Skeletal muscle satellite cell (primary cell): ENCODE results near the gene ENTPD5.
"Not testable (repeated sequence)": the region's sequence is repeated elsewhere in the genome, so short reads cannot be mapped to it uniquely, and the experiment has no call there.

Experiments
- H3K27me3 ChIP-seq: 2 replicates; pipeline ENCODE4 v1.7.0; 2013; ENCODE audit warnings: low read length; ENCODE audit not compliant: control insufficient read depth, insufficient read depth
- H3K36me3 ChIP-seq: 2 replicates; pipeline ENCODE4 v1.7.0; 2013; ENCODE audit warnings: mild to moderate bottlenecking, control low read depth, low read length; ENCODE audit not compliant: insufficient read depth
- H3K4me1 ChIP-seq: 2 replicates; pipeline ENCODE4 v1.7.0; 2013; ENCODE audit warnings: low read length; ENCODE audit not compliant: control insufficient read depth, insufficient read depth
- H3K4me2 ChIP-seq: 2 replicates; pipeline ENCODE4 v1.7.0; 2013; ENCODE audit warnings: mild to moderate bottlenecking, low read length
- H3K4me3 ChIP-seq: 2 replicates; pipeline ENCODE4 v1.7.0; 2013; ENCODE audit warnings: low read length
- H3K9ac ChIP-seq: 2 replicates; pipeline ENCODE4 v1.7.0; 2013; ENCODE audit warnings: mild to moderate bottlenecking, low read depth, low read length, moderate library complexity
- H3K9me3 ChIP-seq: replicated peaks from 2 replicates; pipeline ENCODE4 v1.7.0; 2013; ENCODE audit warnings: mild to moderate bottlenecking, control low read depth, low read length

Gene ENTPD5

DNA sequence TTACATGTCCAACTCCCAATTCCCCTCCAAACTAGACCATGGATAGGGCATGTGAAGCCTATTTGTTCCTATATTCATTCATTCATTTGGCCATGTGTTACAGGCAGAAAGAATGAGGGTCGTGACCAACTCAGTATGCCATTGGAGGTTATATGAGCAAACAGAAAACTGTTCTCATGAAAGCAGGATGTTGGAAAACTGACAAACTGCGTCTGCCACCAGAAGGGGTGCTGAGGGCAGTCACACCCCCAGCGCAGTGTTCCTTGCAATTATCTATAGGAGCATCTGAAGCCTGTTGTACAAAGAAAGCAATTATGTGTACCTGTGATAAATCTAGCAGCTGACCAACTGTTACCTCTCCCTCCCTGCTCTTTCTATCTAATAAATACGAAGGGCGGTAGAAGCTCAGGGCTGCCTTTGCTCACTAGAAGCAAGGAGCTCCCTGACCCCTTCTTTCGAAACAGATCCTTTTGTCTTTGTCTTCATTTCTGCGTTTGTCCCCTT lies 21.1 kb downstream of the ENTPD5 start:
- Histone ChIP-seq H3K9me3 (no peaks in the 10 kb centered on the region), H3K4me2 (no peak overlapping the region), H3K9ac (no peak overlapping the region), H3K36me3 (peaks cover 6% of the 10 kb centered on the region), H3K27me3 (no peaks in the 10 kb centered on the region), H3K4me3 (no peak overlapping the region), H3K4me1 (no peaks in the 10 kb centered on the region)

DNA sequence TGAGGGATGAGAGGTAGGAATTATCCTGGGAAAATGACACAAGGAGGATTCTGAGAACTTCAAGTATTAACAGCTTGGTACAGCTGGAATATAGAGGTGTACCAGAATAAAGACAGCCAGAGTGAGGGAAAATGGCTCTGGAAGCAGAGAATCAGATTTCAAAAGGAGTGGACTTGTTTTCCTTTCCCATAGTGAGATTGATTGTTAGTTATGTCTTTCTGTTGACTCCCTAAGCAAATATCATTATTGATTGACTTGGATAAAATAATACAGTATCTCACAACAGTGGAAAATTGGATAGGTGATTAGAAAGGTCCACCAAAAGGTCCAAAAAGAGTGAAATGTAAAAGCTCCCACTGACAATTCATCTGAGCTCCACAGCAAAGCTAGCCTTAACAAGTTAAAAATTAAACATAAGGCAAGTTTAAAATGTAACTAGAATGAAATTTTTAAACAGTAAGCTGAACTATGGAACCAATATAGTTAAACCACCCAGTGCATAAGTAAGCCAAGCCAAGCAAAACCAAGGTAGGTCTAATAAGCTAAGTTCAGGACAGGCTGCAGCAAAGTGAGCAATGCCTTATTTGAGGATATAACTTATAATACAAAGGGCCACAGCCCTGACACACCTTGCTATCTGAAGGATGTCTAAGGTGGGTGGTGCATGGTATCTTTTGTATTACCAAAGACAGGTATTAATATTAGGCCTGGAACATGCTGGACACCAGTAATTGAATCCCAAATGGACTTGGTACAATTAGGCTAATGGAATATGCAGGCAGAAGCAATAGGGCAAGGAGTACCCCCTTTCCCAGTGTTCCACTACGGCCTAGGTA lies 21.8 kb downstream of the ENTPD5 start:
- H3K27me3 ChIP-seq = no peaks in the 10 kb centered on the region
- H3K9me3 ChIP-seq = no peaks in the 10 kb centered on the region
- no peaks in the 10 kb centered on the region for H3K4me1 ChIP-seq
- no peak overlapping the region for H3K9ac ChIP-seq
- no peak overlapping the region for H3K4me2 ChIP-seq
- H3K4me3 ChIP-seq = no peak overlapping the region
- peaks cover 6% of the 10 kb centered on the region for H3K36me3 ChIP-seq

GRCh38 chr14:73996731-73997107 lies 22.4 kb downstream of the ENTPD5 start:
- no peak overlapping the region for H3K4me3 ChIP-seq
- H3K27me3 ChIP-seq = no peaks in the 10 kb centered on the region
- H3K9me3 ChIP-seq = no peaks in the 10 kb centered on the region
- peaks cover 6% of the 10 kb centered on the region for H3K36me3 ChIP-seq
- no peak overlapping the region for H3K4me2 ChIP-seq
- H3K4me1 ChIP-seq = no peaks in the 10 kb centered on the region
- H3K9ac ChIP-seq = no peak overlapping the region

DNA sequence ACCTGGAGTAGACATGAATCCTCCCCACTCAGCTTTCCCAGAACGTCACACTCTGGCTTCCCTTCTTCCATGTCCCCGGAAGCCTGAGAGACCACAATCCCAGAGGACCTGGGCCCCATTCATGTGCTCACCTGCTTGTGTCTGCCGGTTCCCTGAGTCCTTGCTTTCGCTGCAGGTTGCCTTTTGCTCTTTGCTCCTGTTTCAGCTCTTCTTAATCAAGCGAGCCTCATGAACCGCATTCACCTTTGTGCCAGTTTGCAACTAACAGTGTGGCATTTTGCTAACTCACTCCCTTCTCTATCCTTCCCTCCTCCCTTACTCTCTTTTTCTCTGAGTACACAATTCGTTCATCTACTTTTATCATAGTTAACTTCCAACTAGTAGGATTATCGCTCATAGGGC lies 23.1 kb downstream of the ENTPD5 start:
- no peaks in the 10 kb centered on the region for H3K27me3 ChIP-seq
- H3K4me3 ChIP-seq = no peak overlapping the region
- H3K36me3 ChIP-seq = peaks cover 6% of the 10 kb centered on the region
- H3K4me2 ChIP-seq = no peak overlapping the region
- no peaks in the 10 kb centered on the region for H3K4me1 ChIP-seq
- no peaks in the 10 kb centered on the region for H3K9me3 ChIP-seq
- H3K9ac ChIP-seq = no peak overlapping the region

- not testable (repeated sequence) for H3K4me2 ChIP-seq, H3K9me3 ChIP-seq, H3K36me3 ChIP-seq, H3K27me3 ChIP-seq, H3K9ac ChIP-seq, H3K4me3 ChIP-seq, H3K4me1 ChIP-seq
These were observed 24.2 kb downstream of the ENTPD5 start for GRCh38 chr14:73994926-73995325.

DNA sequence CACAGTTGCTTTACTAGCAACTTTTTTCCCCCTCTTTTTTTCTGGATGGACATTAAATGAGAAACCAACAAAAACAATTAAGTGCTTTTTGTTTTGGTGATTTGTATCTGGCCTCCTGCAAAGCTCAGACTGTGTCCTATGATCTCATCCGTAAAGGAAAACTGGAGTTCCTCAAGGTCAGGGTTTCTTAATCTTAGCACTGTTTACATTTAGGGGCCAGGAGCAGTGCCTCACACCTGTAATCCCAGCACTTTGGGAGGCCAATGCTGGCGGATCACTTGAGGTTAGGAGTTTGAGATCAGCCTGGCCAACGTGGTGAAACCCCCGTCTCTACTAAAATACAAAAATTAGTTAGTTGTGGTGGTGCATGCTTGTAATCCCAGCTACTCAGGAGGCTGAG lies 28.0 kb downstream of the ENTPD5 start:
- no peaks in the 10 kb centered on the region for H3K4me1 ChIP-seq
- H3K9me3 ChIP-seq = no peaks in the 10 kb centered on the region
- H3K4me2 ChIP-seq = no peak overlapping the region
- H3K4me3 ChIP-seq = no peak overlapping the region
- no peak overlapping the region for H3K9ac ChIP-seq
- peaks cover 19% of the 10 kb centered on the region for H3K36me3 ChIP-seq
- no peaks in the 10 kb centered on the region for H3K27me3 ChIP-seq

GRCh38 chr14:73988656-73989055 lies 30.4 kb downstream of the ENTPD5 start:
- not testable (repeated sequence) for H3K4me1 ChIP-seq, H3K4me2 ChIP-seq, H3K9me3 ChIP-seq, H3K4me3 ChIP-seq, H3K27me3 ChIP-seq, H3K9ac ChIP-seq
- H3K36me3 ChIP-seq = peaks cover 19% of the 10 kb centered on the region

GRCh38 chr14:73988065-73988464 lies 31.0 kb downstream of the ENTPD5 start:
- H3K4me3 ChIP-seq = no peak overlapping the region
- H3K27me3 ChIP-seq = no peaks in the 10 kb centered on the region
- peaks cover 19% of the 10 kb centered on the region for H3K36me3 ChIP-seq
- H3K9ac ChIP-seq = no peak overlapping the region
- no peaks in the 10 kb centered on the region for H3K9me3 ChIP-seq
- H3K4me1 ChIP-seq = no peaks in the 10 kb centered on the region
- H3K4me2 ChIP-seq = no peak overlapping the region

DNA sequence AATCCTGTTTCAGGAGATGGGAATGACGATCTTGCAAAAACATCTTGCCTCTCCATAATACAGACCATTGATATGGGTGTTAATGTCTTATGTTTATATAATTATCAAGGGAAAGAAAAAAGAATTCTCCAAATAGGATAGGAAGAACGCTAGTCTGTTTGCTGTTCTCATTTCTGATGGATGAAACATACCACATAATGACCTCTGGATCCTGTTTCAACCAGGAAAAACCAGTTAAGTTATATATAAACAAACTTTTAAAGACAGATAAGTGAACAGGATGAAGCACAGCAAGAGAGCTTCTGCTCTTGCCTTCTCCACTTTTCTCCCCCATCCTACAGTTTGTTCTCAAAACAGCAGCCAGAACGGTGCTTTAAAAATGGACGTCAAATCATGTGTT lies 41.2 kb downstream of the ENTPD5 start:
- Histone ChIP-seq H3K9ac (no peak overlapping the region), H3K4me1 (peaks cover 8% of the 10 kb centered on the region), H3K9me3 (no peaks in the 10 kb centered on the region), H3K4me3 (no peak overlapping the region), H3K4me2 (peak overlapping the region; percentile 28), H3K27me3 (no peaks in the 10 kb centered on the region), H3K36me3 (peaks cover 10% of the 10 kb centered on the region)

- Histone ChIP-seq H3K9me3 (no peaks in the 10 kb centered on the region), H3K4me2 (no peak overlapping the region), H3K27me3 (no peaks in the 10 kb centered on the region), H3K9ac (no peak overlapping the region), H3K4me1 (peaks cover 8% of the 10 kb centered on the region), H3K4me3 (no peak overlapping the region), H3K36me3 (peaks cover 10% of the 10 kb centered on the region)
These were observed 43.0 kb downstream of the ENTPD5 start for GRCh38 chr14:73976125-73976524.

DNA sequence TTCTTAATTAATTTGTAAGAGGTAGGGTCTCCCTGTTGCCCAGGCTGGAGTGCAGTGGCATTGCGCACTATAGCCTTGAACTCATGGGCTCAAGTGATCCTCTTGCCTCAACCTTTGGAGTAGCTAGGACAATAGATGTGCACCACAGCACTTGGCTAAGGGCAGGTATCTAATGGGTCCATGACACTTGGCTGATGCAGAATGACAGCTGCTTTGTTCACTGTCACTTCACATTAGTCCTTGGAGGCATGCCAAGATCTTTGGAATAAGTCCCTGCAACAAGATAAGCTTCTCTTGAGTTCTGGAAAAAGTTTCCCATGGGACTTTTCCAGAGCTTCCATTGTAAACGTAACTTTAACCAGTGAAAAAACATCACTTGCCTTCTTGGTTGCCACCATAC lies 45.6 kb downstream of the ENTPD5 start:
- peaks cover 20% of the 10 kb centered on the region for H3K36me3 ChIP-seq
- H3K9ac ChIP-seq = no peak overlapping the region
- H3K4me3 ChIP-seq = no peak overlapping the region
- no peaks in the 10 kb centered on the region for H3K9me3 ChIP-seq
- no peak overlapping the region for H3K4me2 ChIP-seq
- peaks cover 8% of the 10 kb centered on the region for H3K4me1 ChIP-seq
- no peaks in the 10 kb centered on the region for H3K27me3 ChIP-seq

DNA sequence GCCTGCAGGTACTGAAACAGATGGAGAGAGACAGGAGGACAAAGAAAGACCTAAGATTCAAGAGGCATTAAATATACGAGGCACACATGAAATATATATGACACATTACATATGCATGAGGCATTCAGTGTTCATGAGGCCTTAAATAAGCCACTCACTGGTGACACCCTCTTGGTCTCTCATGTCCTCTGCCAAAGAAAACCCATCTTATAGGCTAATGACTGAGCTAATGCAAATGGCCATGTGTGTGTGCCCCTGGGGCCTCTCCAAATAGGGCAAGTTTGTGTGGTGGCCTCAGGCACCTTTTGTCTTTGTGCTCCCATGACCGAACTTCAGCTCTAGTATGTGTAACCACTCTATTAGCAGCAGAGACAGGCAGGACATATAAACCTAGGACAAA lies 50.2 kb downstream of the ENTPD5 start:
- no peaks in the 10 kb centered on the region for H3K9me3 ChIP-seq
- no peak overlapping the region for H3K4me2 ChIP-seq
- H3K36me3 ChIP-seq = peaks cover 29% of the 10 kb centered on the region
- H3K27me3 ChIP-seq = no peaks in the 10 kb centered on the region
- H3K9ac ChIP-seq = no peak overlapping the region
- H3K4me1 ChIP-seq = no peaks in the 10 kb centered on the region
- no peak overlapping the region for H3K4me3 ChIP-seq
